Aorta (tissue), 5 donors: ENCODE measurements around the gene ITGA2B. TPM values are rescaled to one million over a fixed set of nuclear protein-coding genes. Genes with fewer than 3 reads are reported as not detected.
A peak's percentile ranks its signal among the peaks of the same experiment; 100 is the strongest.

Experiments used
- ATAC-seq: fragments of 200-7000 bp; cut with Tn5 transposase; one replicate; pipeline ENCODE4 v1.9.1; 2022; ENCODE audit warnings: moderate library complexity; ENCODE audit not compliant: low FRiP score
- DNase-seq, 2 donors: peaks; one replicate each; pipeline ENCODE4 v3.0.0-alpha.2; 2020
- H3K27ac ChIP-seq, 2 donors: one replicate each; pipeline ENCODE4 v1.5.1; 2013; ENCODE audit warnings: low read length in 2 of 2, mild to moderate bottlenecking in 2 of 2, moderate library complexity in 2 of 2, control low read depth in 1 of 2, inconsistent platforms in 1 of 2, low read depth in 1 of 2
- H3K27me3 ChIP-seq, 2 donors: one replicate each; pipeline ENCODE4 v1.6.1; 2013; ENCODE audit warnings: control low read depth in 1 of 2, low read length in 1 of 2, mild to moderate bottlenecking in 1 of 2, moderate library complexity in 1 of 2; ENCODE audit not compliant: insufficient read depth in 2 of 2, control insufficient read depth in 1 of 2
- H3K36me3 ChIP-seq, 2 donors: one replicate each; pipeline ENCODE4 v1.6.1; 2013; ENCODE audit warnings: control low read depth in 1 of 2, low read length in 1 of 2, mild to moderate bottlenecking in 1 of 2; ENCODE audit not compliant: insufficient read depth in 2 of 2, control insufficient read depth in 1 of 2
- H3K4me1 ChIP-seq, 2 donors: one replicate each; pipeline ENCODE4 v1.6.1; 2013; ENCODE audit warnings: low read length in 2 of 2, control low read depth in 1 of 2, mild to moderate bottlenecking in 1 of 2, moderate library complexity in 1 of 2; ENCODE audit not compliant: insufficient read depth in 2 of 2, control insufficient read depth in 1 of 2
- H3K4me3 ChIP-seq, 2 donors: one replicate each; pipeline ENCODE4 v1.5.1; 2013; ENCODE audit warnings: low read length in 2 of 2, control low read depth in 1 of 2, mild to moderate bottlenecking in 1 of 2
- H3K9me3 ChIP-seq: one replicate; pipeline ENCODE4 v1.6.1; 2013; ENCODE audit warnings: mild to moderate bottlenecking, low read length; ENCODE audit not compliant: control insufficient read depth
- WGBS, 2 donors: extraction: QIAGEN DNeasy Blood & Tissue Kit; methylation state at CpG; one replicate each; pipeline ENCODE4 v1.1.7; 2013; 5-methylcytosine and 5-hydroxymethylcytosine counted together
- intact Hi-C, 2 donors: fragments of 100-400 bp; cut with DNase I; formaldehyde crosslinking; loops; one replicate each; pipeline versions ENCODE4 v1.14.2 to v1.15.0; 2022
- polyA plus RNA-seq, 2 donors: library from polyadenylated mRNA; stranded (reverse); fragments of 200-250 nt; gene quantifications; one replicate each; pipeline ENCODE4 v1.2.3, GENCODE V29; 2013
- total RNA-seq, 2 donors: library from RNA; stranded (reverse); fragmentation: NEBNext Ultra II Directional; extraction: Animal tissue kit (Norgen Biotek cat#: 25700); gene quantifications; one replicate each; pipeline ENCODE4 v1.2.1, GENCODE V29; 2021
- donor health status: healthy with polysubstance abuse.
- donor health status: Bipolar disorder and iron deficiency.
- donor health status: DM: no; HTN: no; CAD: no.
- donor health status: DM: no; HTN: no; CAD: no.
- donor health status: DM: yes; HTN: yes; CAD: no.

ITGA2B gene
- total and polyA plus RNA-seq, 4 donors = 0.38 to 3.4 (median 2.2) TPM

- 96 to 100% methylated on average over 1 of the region's 1 CpG for WGBS, 2 donors
- Histone ChIP-seq H3K4me3 (no peak overlapping the region), H3K4me1 (no peaks in the 10 kb centered on the region), H3K27ac (no peak overlapping the region), H3K36me3 (peaks cover 0 to 8% of the 10 kb centered on the region in 2 donors), H3K27me3 (no peaks in the 10 kb centered on the region), H3K9me3 (no peaks in the 10 kb centered on the region)
- intact Hi-C loops = no loop called here
- DNase-seq (no peak), ATAC-seq (no peak)
Measured at GRCh38 chr17:44414394-44415155, 25.1 kb upstream of the ITGA2B start.

DNA sequence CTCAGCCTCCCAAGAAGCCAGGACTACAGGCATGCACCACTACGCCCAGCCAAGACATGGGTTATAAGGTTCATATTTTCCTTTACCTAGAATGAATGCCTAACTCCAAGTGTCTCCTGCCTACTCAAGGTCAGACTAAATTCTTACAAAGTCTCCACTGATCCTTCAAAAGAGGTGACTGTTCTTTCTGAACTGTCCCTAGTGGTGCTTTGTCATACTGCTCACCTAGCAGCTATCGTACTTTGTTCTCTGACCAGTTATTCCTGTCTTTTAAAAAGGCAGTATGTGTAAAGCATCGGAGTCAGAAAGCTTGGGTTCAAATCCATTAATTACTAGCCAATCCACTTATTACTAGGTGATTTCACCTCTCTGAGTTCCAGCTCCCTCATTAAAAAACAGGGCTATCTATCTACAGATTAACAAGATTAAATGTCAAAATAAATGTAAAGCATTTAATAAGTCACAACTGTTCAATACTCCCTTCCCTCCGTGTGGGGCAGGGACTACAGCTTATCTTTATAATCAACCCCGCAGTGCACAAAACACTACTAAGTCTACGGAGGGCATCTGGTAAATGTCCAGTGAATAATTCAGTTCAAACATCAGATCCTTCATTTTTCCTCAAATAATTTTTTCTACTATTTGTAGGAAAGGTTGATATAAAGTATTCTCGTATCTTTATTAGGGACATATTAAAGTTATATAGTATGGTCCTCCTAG is 20.0 kb upstream of the ITGA2B start:
- Histone ChIP-seq H3K36me3 (no peaks in the 10 kb centered on the region), H3K27ac (no peak overlapping the region), H3K27me3 (no peaks in the 10 kb centered on the region), H3K9me3 (no peaks in the 10 kb centered on the region), H3K4me1 (no peaks in the 10 kb centered on the region), H3K4me3 (no peak overlapping the region)
- WGBS, 2 donors = 81 to 90% methylated on average over 7 of the region's 7 CpGs
- DNase-seq = no peak
- ATAC-seq = no peak
- intact Hi-C loops = no loop called here

DNA sequence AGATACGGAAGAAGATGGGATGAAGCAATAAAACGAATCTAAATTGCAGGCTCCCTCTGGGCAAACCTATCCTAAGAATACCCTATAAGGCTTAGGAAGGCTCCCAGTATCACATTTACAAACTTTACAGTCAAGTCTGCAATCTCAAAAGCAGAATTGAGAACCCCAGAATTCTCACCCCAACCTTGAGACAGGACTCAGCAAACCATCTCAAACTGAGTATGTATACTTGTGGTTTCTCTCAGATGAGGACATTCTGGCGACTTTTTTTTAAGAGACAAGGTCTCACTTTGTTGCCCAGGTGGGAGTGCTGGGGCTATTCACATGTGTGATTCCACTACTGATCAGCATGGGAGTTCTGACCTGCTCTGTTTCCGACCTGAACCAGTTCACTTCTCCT is 19.3 kb upstream of the ITGA2B start:
- no peak for ATAC-seq
- intact Hi-C loops = no loop called here
- Histone ChIP-seq H3K27me3 (no peaks in the 10 kb centered on the region), H3K27ac (no peak overlapping the region), H3K4me1 (no peaks in the 10 kb centered on the region), H3K4me3 (no peak overlapping the region), H3K9me3 (no peaks in the 10 kb centered on the region), H3K36me3 (no peaks in the 10 kb centered on the region)
- no peak for DNase-seq
- 96 to 97% methylated on average over 4 of the region's 4 CpGs for WGBS, 2 donors

DNA sequence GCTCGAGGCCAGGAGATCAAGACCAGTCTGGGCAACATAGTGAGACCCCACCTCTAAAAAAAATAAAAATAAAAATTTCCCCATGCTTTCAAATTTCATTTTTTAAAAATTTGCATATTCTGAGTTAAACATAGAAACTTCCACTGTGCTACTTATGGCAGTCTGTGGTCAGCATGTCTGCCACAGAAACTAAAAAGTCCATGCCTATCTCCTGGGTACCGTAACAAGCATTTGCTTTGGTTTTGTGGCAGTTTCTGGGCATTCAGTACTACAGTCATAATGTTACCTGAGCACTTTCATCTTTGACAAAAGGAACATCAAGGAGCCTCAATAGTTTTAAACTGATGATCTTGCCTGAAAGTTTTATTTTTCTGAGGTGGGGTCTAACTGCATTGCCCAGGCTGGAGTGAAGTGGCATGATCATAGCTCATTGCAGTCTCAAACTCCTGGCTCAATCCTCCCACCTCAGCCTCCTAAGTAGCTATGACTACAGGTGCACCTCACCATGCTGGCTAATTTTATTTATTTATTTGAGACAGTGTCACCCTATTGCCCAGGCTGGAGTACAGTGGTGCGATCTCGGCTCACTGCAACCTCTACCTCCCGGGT is 13.2 kb upstream of the ITGA2B start:
- intact Hi-C loops = no loop called here
- H3K4me3 ChIP-seq = no peak overlapping the region
- H3K27me3 ChIP-seq = no peaks in the 10 kb centered on the region
- 95 to 97% methylated on average over 5 of the region's 5 CpGs for WGBS, 2 donors
- no peaks in the 10 kb centered on the region for H3K4me1 ChIP-seq
- peaks cover 6 to 11% of the 10 kb centered on the region in 2 donors for H3K36me3 ChIP-seq
- H3K27ac ChIP-seq = no peak overlapping the region
- ATAC-seq (no peak), DNase-seq (no peak)
- H3K9me3 ChIP-seq = no peaks in the 10 kb centered on the region

DNA sequence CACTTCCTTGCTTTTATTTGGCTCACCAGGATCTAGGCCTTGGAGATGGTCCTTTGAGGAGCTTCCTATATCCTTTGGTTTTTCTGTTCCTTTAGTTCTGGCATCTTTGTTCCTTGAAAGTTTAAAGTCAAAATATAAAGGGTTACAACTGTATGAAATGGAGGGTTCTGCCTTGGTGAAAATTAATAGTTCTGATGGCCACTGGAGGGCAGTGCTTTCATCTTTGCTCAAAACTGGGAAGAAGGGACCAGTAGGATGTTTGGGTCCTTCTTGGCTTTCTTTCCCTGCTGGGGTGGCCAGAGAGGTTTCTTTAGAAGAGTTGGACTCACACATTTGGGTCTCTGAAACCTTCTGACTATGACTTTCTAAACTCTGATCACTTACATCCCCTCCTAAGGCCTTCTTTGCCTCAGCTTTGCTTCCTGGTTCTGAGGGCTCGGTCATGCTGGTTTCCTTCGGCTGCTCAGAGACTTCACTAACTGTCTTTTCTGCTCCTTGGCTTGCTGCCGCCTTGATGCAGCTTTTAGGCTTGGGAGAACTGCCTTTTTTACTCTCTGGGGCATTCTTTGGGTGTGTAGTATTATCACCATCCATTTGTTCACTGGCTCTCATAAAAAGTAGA is 10.9 kb upstream of the ITGA2B start:
- H3K4me3 ChIP-seq = no peak overlapping the region
- intact Hi-C loops = loop anchor here in 1 of 2 donors (2.0 kb wide), 1 partner anchor 122 kb away; no protein-coding TSS in a partner anchor

DNA sequence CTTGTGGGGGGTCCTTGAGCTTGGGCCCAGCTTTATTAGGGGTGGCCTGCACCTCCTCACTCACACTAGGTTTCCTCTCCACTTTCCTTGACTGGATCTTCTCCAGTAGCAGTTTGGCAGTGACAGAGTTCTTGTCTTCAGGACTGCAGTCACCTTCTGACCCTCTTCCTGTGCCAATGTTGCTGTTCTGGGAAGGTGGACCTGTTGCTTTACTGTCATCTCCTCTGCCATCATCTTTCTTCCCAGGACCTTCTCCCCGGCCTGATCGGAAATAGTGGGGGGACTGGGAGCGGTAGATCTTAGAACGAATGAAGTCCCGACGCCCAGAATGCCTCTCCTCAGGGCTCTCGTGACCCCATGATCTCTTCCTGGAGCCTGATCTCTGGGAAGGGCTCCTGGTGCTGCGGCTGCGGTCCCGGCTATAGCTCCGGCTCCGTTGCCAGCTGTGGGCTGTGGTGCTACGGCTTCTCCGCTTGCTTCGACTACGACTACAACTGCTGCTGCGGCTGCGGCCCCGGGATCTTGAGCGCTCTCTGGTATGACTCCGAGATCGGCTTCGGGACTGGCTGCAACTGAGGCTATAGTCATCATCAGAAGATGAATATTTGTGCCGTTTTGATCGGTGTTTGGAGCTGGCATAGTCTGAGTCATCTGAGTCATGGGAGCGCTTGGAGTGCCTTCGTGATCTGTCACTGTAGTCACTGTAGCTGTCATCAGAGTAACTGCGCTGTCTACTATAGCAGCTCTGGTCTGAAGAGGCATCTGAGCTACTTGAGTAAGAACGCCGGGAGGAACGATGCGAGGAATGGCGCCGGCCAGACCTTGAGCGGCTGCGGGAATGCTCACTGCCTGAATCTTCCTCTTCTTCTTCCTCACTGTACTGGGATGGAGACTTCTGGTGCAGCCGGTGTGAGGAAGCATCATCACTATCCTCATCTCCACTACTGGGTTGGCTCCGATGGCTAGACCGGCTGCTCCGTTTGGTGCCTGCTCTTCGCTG is 9.5 kb upstream of the ITGA2B start:
- intact Hi-C loops = loop anchor here in 1 of 2 donors (10.0 kb wide), 1 partner anchor 256 kb away; the partner anchor contains the start of gene MEIOC
- H3K36me3 ChIP-seq = peaks cover 8 to 11% of the 10 kb centered on the region in 2 donors
- 96% methylated on average over 41 of the region's 41 CpGs for WGBS, 2 donors

More for the DNA sequence above, 10.9 kb upstream of the ITGA2B start:
- H3K36me3 ChIP-seq = peaks cover 8 to 11% of the 10 kb centered on the region in 2 donors
- no peak overlapping the region for H3K27ac ChIP-seq
- ATAC-seq (peak; percentile 55), DNase-seq (peak in 1 of 2 donors; percentile 36)
- 82 to 87% methylated on average over 3 of the region's 3 CpGs for WGBS, 2 donors
- no peaks in the 10 kb centered on the region for H3K4me1 ChIP-seq
- no peaks in the 10 kb centered on the region for H3K9me3 ChIP-seq
- H3K27me3 ChIP-seq = no peaks in the 10 kb centered on the region

DNA sequence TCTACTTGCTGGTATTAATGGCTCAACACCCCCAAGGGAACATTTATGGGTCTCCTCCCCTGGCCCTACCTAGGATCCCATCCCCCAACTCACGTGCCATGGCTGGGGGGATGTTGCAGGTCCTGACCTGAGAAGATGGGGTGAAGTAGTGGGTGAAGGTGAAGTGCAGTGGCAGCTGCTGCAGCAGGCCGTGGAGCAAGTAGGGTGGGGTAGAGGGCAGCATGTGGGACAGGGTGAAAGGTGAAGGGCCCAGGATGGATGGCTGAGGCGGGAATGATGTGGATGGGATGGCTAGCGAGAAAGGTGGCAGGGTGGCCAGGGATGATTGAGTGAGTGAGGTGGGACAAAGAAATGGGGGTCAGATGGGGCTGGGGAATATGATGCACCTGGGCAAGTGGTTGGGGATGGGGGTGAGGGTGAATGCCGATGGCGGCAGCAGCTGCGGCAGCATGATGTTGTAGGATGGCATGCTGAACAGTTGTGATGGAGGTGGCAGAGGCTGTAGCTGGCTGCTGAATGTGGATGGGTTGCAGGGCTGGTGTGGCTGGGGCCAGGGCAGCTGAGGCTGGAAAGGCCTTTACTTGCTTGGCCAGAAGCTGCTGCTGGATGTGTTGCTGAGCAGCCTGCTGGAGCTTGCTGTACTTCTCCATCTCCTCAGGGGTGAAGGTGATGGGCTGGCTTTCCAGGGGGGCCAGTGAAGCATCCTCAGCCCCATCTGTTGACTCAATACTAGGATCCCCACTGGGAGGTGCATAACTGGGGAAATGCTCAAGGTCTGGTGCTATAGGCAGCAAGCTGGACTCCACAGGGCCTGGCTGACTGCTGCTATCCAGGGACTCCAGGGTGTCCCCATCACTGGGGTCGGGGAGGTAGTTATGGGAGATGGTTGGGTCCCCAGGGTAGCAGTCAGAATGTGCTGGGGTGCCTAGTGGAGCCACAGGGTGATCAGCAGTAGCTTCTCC is 8.3 kb upstream of the ITGA2B start:
- DNase-seq (peak in 1 of 2 donors; percentile 51), ATAC-seq (no peak)
- no peak overlapping the region for H3K4me3 ChIP-seq
- H3K27ac ChIP-seq = no peak overlapping the region
- WGBS, 2 donors = 93 to 97% methylated on average over 8 of the region's 8 CpGs
- no peaks in the 10 kb centered on the region for H3K4me1 ChIP-seq
- H3K36me3 ChIP-seq = peaks cover 7 to 11% of the 10 kb centered on the region in 2 donors
- intact Hi-C loops = loop anchor here in 1 of 2 donors (10.0 kb wide), 1 partner anchor 257 kb away; the partner anchor contains the start of gene MEIOC
- no peaks in the 10 kb centered on the region for H3K9me3 ChIP-seq
- no peaks in the 10 kb centered on the region for H3K27me3 ChIP-seq

More for the DNA sequence above, 9.5 kb upstream of the ITGA2B start:
- DNase-seq (peak in 1 of 2 donors; percentile 62), ATAC-seq (no peak)
- Histone ChIP-seq H3K4me3 (no peak overlapping the region), H3K4me1 (no peaks in the 10 kb centered on the region), H3K27me3 (no peaks in the 10 kb centered on the region), H3K9me3 (no peaks in the 10 kb centered on the region), H3K27ac (no peak overlapping the region)
